Measurements from ENCODE around the gene RUVBL2.

DNA sequence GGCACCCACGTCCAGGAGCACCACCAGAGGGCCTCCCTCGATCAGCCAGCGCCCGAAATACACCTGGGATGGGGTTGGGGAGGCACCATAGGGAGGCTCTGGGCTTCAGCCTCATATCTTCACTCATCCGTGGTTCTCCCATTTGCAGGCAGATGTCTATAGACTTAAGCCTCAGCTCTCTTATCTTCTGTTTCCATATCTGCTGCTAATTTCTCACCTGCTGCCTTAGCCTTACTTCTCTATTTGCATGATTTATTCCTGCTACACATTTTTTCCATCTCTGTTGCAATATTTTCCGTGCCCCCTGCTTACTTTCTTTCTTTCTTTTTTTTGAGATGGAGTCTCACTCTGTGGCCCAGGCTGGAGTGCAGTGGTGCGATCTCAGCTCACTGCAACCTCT is 6.4 kb upstream of the RUVBL2 start:
- TF ChIP-seq POLR2AphosphoS5 (IDR thresholded peaks at IDR 0.05) (no peak), POLR2A (IDR thresholded peaks at IDR 0.05) (no peak)
- TF ChIP-seq, protein P1, sequence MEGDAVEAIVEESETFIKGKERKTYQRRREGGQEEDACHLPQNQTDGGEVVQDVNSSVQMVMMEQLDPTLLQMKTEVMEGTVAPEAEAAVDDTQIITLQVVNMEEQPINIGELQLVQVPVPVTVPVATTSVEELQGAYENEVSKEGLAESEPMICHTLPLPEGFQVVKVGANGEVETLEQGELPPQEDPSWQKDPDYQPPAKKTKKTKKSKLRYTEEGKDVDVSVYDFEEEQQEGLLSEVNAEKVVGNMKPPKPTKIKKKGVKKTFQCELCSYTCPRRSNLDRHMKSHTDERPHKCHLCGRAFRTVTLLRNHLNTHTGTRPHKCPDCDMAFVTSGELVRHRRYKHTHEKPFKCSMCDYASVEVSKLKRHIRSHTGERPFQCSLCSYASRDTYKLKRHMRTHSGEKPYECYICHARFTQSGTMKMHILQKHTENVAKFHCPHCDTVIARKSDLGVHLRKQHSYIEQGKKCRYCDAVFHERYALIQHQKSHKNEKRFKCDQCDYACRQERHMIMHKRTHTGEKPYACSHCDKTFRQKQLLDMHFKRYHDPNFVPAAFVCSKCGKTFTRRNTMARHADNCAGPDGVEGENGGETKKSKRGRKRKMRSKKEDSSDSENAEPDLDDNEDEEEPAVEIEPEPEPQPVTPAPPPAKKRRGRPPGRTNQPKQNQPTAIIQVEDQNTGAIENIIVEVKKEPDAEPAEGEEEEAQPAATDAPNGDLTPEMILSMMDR (IDR thresholded peaks at IDR 0.05), result no peak
